Neutrophil (primary cell): ENCODE data around the gene GPR108.

Experiments
- H3K27ac ChIP-seq: fragments of 200-600 bp; sonication (generic); 2 replicates; pipeline ENCODE4 v1.5.1; 2016; ENCODE audit warnings: mild to moderate bottlenecking, moderate library complexity
- H3K27me3 ChIP-seq: fragments of 200-600 bp; sonication (generic); 2 replicates; pipeline ENCODE4 v1.6.0; 2016; ENCODE audit warnings: mild to moderate bottlenecking
- H3K36me3 ChIP-seq: fragments of 200-600 bp; sonication (generic); 2 replicates; pipeline ENCODE4 v1.5.1; 2017
- H3K4me1 ChIP-seq, 2 experiments: fragments of 200-600 bp in 1 of 2; sonication (generic) in 1 of 2; 1 replicate in 1 of 2; 2 replicates in 1 of 2; pipeline versions ENCODE4 v1.5.1 to v1.6.1; 2013 to 2016; ENCODE audit warnings: low read depth in 1 of 2, low read length in 1 of 2, mild to moderate bottlenecking in 1 of 2, moderate library complexity in 1 of 2; ENCODE audit not compliant: control insufficient read depth in 1 of 2, insufficient read depth in 1 of 2
- H3K4me3 ChIP-seq, 2 experiments: fragments of 200-600 bp in 1 of 2; sonication (generic) in 1 of 2; 1 replicate in 1 of 2; 2 replicates in 1 of 2; pipeline ENCODE4 v1.5.1; 2013 to 2016; ENCODE audit warnings: low read depth in 1 of 2, low read length in 1 of 2, mild to moderate bottlenecking in 1 of 2, moderate library complexity in 1 of 2
- H3K9me3 ChIP-seq: fragments of 200-600 bp; sonication (generic); 2 replicates; pipeline ENCODE4 v1.5.1; 2016
- CTCF ChIP-seq: fragments of 200-600 bp; sonication (generic); IDR thresholded peaks from 2 replicates; pipeline ENCODE4 v1.5.1; 2016; ENCODE audit warnings: antibody characterized with exemption

Gene GPR108

GRCh38 chr19:6706633-6706958 lies 30.8 kb downstream of the GPR108 start:
- Histone ChIP-seq H3K36me3 (no peaks in the 10 kb centered on the region), H3K27me3 (peaks cover 51% of the 10 kb centered on the region), H3K4me1 (no peaks in the 10 kb centered on the region), H3K4me3 (no peak overlapping the region), H3K27ac (no peak overlapping the region), H3K9me3 (no peaks in the 10 kb centered on the region)
- no peak for TF ChIP-seq CTCF

- H3K27ac ChIP-seq, result no peak overlapping the region
- H3K9me3 ChIP-seq, result no peaks in the 10 kb centered on the region
- no peaks in the 10 kb centered on the region for H3K4me1 ChIP-seq
- no peaks in the 10 kb centered on the region for H3K36me3 ChIP-seq
- H3K4me3 ChIP-seq, result no peak overlapping the region
- peaks cover 50% of the 10 kb centered on the region for H3K27me3 ChIP-seq
- no peak for TF ChIP-seq CTCF
These were observed 31.3 kb downstream of the GPR108 start for GRCh38 chr19:6705931-6706632.

- TF ChIP-seq CTCF, result no peak
- H3K9me3 ChIP-seq, result no peaks in the 10 kb centered on the region
These were observed 36.6 kb downstream of the GPR108 start for GRCh38 chr19:6700586-6701316.

GRCh38 chr19:6699935-6700334 lies 37.4 kb downstream of the GPR108 start:
- Histone ChIP-seq H3K27ac (no peak overlapping the region), H3K4me3 (no peak overlapping the region), H3K4me1 (no peaks in the 10 kb centered on the region), H3K36me3 (no peaks in the 10 kb centered on the region), H3K27me3 (peaks cover 24% of the 10 kb centered on the region), H3K9me3 (no peaks in the 10 kb centered on the region)
- TF ChIP-seq CTCF, result no peak

More at GRCh38 chr19:6700586-6701316, 36.6 kb downstream of the GPR108 start:
- Histone ChIP-seq H3K27ac (no peak overlapping the region), H3K27me3 (peaks cover 24% of the 10 kb centered on the region), H3K4me3 (no peak overlapping the region), H3K36me3 (no peaks in the 10 kb centered on the region), H3K4me1 (no peaks in the 10 kb centered on the region)

- TF ChIP-seq CTCF, result no peak
- Histone ChIP-seq H3K27me3 (peaks cover 21% of the 10 kb centered on the region), H3K27ac (no peak overlapping the region), H3K4me3 (no peak overlapping the region), H3K36me3 (no peaks in the 10 kb centered on the region), H3K9me3 (no peaks in the 10 kb centered on the region), H3K4me1 (no peaks in the 10 kb centered on the region)
These were observed 40.1 kb downstream of the GPR108 start for GRCh38 chr19:6697291-6697690.
